ENCODE measurements around the gene OR5C1. TPM values are rescaled to one million over a fixed set of nuclear protein-coding genes. Genes with fewer than 3 reads are reported as not detected.

The OR5C1 gene
- total RNA-seq, 1 donor from 2014 or later: not detected

DNA sequence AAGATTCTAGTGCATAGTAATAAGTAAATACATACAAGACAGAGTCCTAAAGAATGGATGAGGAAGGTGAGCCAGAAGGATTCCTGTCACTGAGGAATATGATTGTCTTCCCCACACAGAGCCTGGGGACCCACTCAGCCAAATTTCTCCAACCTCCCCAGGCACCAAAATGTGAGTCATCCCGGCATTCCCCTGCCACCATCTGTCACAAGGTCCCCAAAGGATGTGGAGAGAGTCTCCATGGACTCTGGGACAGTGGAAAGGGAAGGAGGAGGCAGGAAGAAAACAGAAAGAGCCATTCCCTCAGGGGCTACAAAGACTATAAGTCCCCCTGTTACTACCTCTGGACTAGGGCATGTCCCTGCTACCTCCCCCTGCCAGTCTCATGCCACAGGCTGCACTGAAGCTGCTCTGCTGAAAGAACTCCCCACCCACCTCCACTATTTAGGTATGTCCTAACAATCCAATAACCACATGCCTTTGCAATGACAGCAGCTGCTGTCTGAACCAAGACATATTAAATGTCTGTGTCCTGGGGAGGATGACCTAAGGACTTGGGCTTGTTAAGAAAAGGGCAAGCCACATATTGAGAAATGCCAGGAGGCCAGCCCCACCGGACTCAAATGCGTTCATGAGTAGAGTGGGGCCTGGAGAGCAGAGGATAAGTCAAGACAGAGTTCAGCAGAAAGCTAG lies 10.7 kb upstream of the OR5C1 start:
- H3K36me3 ChIP-seq: no peaks in the 10 kb centered on the region
- no peaks in the 10 kb centered on the region for H3K4me1 ChIP-seq
- TF ChIP-seq, protein P1, sequence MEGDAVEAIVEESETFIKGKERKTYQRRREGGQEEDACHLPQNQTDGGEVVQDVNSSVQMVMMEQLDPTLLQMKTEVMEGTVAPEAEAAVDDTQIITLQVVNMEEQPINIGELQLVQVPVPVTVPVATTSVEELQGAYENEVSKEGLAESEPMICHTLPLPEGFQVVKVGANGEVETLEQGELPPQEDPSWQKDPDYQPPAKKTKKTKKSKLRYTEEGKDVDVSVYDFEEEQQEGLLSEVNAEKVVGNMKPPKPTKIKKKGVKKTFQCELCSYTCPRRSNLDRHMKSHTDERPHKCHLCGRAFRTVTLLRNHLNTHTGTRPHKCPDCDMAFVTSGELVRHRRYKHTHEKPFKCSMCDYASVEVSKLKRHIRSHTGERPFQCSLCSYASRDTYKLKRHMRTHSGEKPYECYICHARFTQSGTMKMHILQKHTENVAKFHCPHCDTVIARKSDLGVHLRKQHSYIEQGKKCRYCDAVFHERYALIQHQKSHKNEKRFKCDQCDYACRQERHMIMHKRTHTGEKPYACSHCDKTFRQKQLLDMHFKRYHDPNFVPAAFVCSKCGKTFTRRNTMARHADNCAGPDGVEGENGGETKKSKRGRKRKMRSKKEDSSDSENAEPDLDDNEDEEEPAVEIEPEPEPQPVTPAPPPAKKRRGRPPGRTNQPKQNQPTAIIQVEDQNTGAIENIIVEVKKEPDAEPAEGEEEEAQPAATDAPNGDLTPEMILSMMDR (IDR thresholded peaks at IDR 0.05): no peak
- H3K27ac ChIP-seq: no peak overlapping the region
- intact Hi-C loops (cut with DNase I): no loop called here
- peaks cover 0 to 5% of the 10 kb centered on the region in 2 donors for H3K9me3 ChIP-seq
- no peaks in the 10 kb centered on the region for H3K27me3 ChIP-seq
- no peak overlapping the region for H3K4me3 ChIP-seq
- DNase-seq (ENCODE audit: low spot score in 2 of 2): no peak

DNA sequence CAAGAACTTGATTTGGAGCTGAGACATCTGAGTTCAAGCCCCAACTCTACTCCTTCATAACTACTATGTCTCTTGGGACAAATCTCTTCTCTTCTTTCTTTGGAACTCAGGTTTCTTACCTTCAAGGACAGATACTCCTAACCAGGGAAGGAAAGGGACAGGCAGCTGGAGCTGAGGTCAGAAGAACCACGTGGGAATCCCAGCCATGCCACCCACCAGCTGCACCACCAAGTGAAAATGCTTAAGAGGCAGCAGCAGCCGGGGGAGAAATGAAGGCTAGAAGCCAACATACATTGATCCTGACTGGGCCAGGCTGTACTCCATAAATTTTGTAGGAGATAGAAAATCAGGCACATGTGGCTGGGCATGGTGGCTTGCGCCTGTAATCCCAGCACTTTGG lies 9.6 kb upstream of the OR5C1 start:
- TF ChIP-seq, protein P1 (IDR thresholded peaks at IDR 0.05): no peak
- H3K4me1 ChIP-seq: no peaks in the 10 kb centered on the region
- no peaks in the 10 kb centered on the region for H3K9me3 ChIP-seq
- DNase-seq (ENCODE audit: low spot score in 2 of 2): no peak
- intact Hi-C loops (cut with DNase I): no loop called here
- H3K4me3 ChIP-seq: no peak overlapping the region
- no peak overlapping the region for H3K27ac ChIP-seq
- no peaks in the 10 kb centered on the region for H3K27me3 ChIP-seq
- no peaks in the 10 kb centered on the region for H3K36me3 ChIP-seq

DNA sequence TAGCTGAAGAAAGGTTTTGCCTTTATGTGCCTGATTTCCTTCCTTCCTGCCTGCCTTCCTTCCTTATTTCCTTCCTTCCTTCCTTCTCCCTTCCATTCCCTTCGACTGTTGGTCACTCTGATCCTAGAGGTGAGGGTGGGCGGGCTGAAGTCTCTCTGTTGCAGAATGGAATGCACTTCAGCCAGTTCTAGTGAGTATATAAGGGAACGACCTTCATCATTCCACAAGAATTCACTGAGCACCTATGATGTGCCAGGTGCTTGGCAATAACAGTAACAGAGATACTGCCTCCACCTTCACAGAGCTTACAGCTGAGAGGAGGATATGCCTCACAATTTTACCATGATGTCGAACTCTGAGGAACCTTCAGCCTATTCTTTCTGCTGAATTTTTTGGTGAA lies 8.7 kb upstream of the OR5C1 start:
- H3K4me1 ChIP-seq: no peaks in the 10 kb centered on the region
- no peak overlapping the region for H3K4me3 ChIP-seq
- TF ChIP-seq, protein P1 (IDR thresholded peaks at IDR 0.05): no peak
- no peaks in the 10 kb centered on the region for H3K9me3 ChIP-seq
- intact Hi-C loops (cut with DNase I): no loop called here
- no peak for DNase-seq (ENCODE audit: low spot score in 2 of 2)
- H3K36me3 ChIP-seq: no peaks in the 10 kb centered on the region
- no peak overlapping the region for H3K27ac ChIP-seq
- H3K27me3 ChIP-seq: no peaks in the 10 kb centered on the region

DNA sequence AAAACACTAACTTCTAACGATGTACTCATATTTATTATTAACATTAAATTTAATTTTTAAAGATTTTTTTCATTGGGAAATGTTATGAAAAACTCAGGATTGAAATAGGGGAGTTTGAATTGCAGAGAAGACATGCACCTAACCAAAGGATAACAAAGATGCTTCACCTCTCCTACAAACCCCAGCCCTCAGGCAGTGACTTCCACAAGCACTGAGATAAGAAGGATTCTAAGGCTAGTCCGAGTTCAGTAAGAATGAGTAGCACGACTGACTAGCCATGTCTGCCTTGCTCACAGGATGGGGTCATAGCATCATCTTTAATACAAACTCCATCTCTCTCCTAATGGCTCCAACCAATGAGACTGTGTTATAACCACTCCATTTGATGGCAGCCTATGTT lies 7.1 kb upstream of the OR5C1 start:
- Histone ChIP-seq H3K27ac (no peak overlapping the region), H3K4me3 (no peak overlapping the region), H3K4me1 (no peaks in the 10 kb centered on the region), H3K36me3 (no peaks in the 10 kb centered on the region), H3K9me3 (no peaks in the 10 kb centered on the region), H3K27me3 (no peaks in the 10 kb centered on the region)
- TF ChIP-seq, protein P1 (IDR thresholded peaks at IDR 0.05): no peak
- DNase-seq (ENCODE audit: low spot score in 2 of 2): no peak
- intact Hi-C loops (cut with DNase I): no loop called here

DNA sequence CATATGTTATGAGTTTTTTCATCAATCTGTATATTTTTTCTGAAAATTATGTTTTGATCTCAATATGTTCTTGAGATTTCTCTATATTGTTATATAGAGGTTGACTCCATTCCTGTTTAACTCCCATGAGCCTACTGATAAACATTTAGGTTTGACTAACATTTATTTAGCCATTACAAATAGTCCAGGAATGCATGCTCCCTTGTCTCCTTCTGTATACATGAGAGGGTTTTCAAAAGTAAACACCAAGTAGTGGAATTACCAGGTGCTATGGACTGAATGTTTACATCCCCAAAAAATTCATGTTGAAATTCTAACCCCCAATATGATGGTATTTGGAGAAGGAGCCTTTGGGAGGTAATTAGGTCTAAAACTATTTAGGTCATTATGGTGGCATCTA lies 3.5 kb upstream of the OR5C1 start:
- Histone ChIP-seq H3K36me3 (no peaks in the 10 kb centered on the region), H3K4me1 (no peaks in the 10 kb centered on the region), H3K9me3 (no peaks in the 10 kb centered on the region), H3K27ac (no peak overlapping the region), H3K27me3 (no peaks in the 10 kb centered on the region), H3K4me3 (no peak overlapping the region)
- intact Hi-C loops (cut with DNase I): no loop called here
- TF ChIP-seq, protein P1 (IDR thresholded peaks at IDR 0.05): no peak
- DNase-seq (ENCODE audit: low spot score in 2 of 2): no peak

DNA sequence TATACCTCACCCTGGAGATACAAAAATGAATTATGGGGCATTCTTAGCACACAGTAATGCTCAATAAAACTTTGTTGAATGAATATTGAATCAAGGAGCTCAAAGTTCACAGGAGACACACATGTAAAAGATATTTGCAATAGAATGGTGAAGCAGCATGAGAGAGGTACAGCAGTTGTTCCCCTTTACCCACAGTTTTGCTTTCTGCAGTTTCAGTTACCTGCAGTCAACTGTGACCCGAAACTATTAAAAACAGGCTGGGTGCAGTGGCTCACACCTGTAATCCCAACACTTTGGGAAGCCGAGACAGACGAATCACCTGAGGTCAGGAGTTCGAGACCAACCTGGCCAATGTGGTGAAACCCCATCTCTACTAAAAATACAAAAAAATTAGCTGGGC lies 2.4 kb upstream of the OR5C1 start:
- Histone ChIP-seq H3K36me3 (no peaks in the 10 kb centered on the region), H3K27me3 (no peaks in the 10 kb centered on the region), H3K4me3 (no peak overlapping the region), H3K9me3 (no peaks in the 10 kb centered on the region), H3K27ac (no peak overlapping the region), H3K4me1 (no peaks in the 10 kb centered on the region)
- intact Hi-C loops (cut with DNase I): no loop called here
- DNase-seq (ENCODE audit: low spot score in 2 of 2): no peak
- TF ChIP-seq, protein P1 (IDR thresholded peaks at IDR 0.05): no peak
